ENCODE measurements around the gene CNTNAP4.

Gene CNTNAP4

GRCh38 chr16:76486740-76487139, 209.5 kb downstream of the CNTNAP4 start:
- no peak for TF ChIP-seq CTBP1 (IDR thresholded peaks at IDR 0.05; ENCODE audit: borderline replicate concordance)
- TF ChIP-seq ZNF384 (IDR thresholded peaks at IDR 0.05), result no peak
- TF ChIP-seq, protein P1, sequence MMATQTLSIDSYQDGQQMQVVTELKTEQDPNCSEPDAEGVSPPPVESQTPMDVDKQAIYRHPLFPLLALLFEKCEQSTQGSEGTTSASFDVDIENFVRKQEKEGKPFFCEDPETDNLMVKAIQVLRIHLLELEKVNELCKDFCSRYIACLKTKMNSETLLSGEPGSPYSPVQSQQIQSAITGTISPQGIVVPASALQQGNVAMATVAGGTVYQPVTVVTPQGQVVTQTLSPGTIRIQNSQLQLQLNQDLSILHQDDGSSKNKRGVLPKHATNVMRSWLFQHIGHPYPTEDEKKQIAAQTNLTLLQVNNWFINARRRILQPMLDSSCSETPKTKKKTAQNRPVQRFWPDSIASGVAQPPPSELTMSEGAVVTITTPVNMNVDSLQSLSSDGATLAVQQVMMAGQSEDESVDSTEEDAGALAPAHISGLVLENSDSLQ (IDR thresholded peaks at IDR 0.05), result no peak
- no peak for TF ChIP-seq BHLHE40 (IDR thresholded peaks at IDR 0.05; ENCODE audit: borderline replicate concordance)
- TF ChIP-seq LEF1 (IDR thresholded peaks at IDR 0.05; ENCODE audit: borderline replicate concordance), result no peak
- no peak for TF ChIP-seq SP1 (IDR thresholded peaks at IDR 0.05)
- TF ChIP-seq L3MBTL2 (conservative IDR thresholded peaks at IDR 0.05), result no peak
- TF ChIP-seq FOXK2 (IDR thresholded peaks at IDR 0.05), result no peak
- DNase-seq (ENCODE audit: extremely low spot score), result no peak
- ChIA-PET POLR2A (no interaction called here), CTCF (no interaction called here)

DNA sequence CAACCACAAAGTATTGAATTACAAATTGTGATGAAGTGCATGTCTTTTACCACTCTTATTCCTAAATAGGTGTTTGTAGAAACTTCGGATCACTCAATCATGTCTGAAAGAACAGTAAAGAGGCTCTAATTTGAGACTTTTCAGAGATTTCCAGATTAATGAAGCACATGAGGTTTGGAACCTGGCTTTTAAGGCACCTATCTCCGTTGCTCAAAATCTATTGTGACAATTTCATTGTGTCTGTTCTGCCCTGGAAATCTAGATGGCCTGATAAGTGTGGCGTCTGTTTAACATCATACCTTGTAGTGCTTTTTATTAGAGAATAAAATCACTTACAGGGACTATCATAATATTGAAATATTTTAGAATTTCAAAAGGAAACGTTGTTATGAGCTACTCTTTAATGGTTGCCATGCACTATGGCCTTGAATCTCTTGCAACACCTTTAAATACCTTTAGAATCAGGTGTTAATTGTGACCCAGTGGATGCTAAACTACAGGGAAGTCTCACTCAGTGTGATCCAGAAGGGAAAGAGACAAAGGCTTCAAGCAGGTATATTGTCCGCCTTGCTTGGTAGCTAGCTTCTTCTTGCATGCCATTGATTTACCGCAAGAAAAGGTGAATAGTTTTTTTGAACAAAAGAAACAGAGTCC, 210.3 kb downstream of the CNTNAP4 start:
- POLR2A ChIA-PET, result no interaction called here
- no peak for DNase-seq (ENCODE audit: extremely low spot score)
- CTCF ChIA-PET, result interaction anchor here (0.6 kb wide), 1 partner anchor 125 kb away, joined by 3 read pairs; no protein-coding TSS in a partner anchor
- TF ChIP-seq SUZ12 (IDR thresholded peaks at IDR 0.05) (no peak), HDGF (IDR thresholded peaks at IDR 0.05; ENCODE audit: borderline replicate concordance) (no peak), ZNF384 (IDR thresholded peaks at IDR 0.05) (no peak), ELF4 (IDR thresholded peaks at IDR 0.05) (no peak), FOXA1 (IDR thresholded peaks at IDR 0.05) (no peak), LEF1 (IDR thresholded peaks at IDR 0.05; ENCODE audit: borderline replicate concordance) (no peak), FOXM1 (IDR thresholded peaks at IDR 0.05; ENCODE audit: borderline replicate concordance) (no peak), SP1 (IDR thresholded peaks at IDR 0.05) (no peak), NFRKB (IDR thresholded peaks at IDR 0.05) (no peak)

- no peak for TF ChIP-seq BHLHE40 (IDR thresholded peaks at IDR 0.05; ENCODE audit: borderline replicate concordance)
- TF ChIP-seq ZNF384 (IDR thresholded peaks at IDR 0.05), result no peak
- no peak for TF ChIP-seq SUZ12 (IDR thresholded peaks at IDR 0.05)
- no peak for DNase-seq (ENCODE audit: extremely low spot score)
- POLR2A ChIA-PET, result no interaction called here
- CTCF ChIA-PET, result no interaction called here
Observed at GRCh38 chr16:76488065-76488417, 210.8 kb downstream of the CNTNAP4 start.

GRCh38 chr16:76490036-76490639, 212.9 kb downstream of the CNTNAP4 start:
- TF ChIP-seq TARDBP (IDR thresholded peaks at IDR 0.05), result no peak
- no peak for TF ChIP-seq HDGF (IDR thresholded peaks at IDR 0.05; ENCODE audit: borderline replicate concordance)
- no peak for TF ChIP-seq FOXM1 (IDR thresholded peaks at IDR 0.05; ENCODE audit: borderline replicate concordance)
- TF ChIP-seq, protein P1 (IDR thresholded peaks at IDR 0.05), result no peak
- no peak for TF ChIP-seq L3MBTL2 (conservative IDR thresholded peaks at IDR 0.05)
- no peak for TF ChIP-seq ARNT (IDR thresholded peaks at IDR 0.05)
- no peak for TF ChIP-seq ZNF384 (IDR thresholded peaks at IDR 0.05)
- no peak for TF ChIP-seq CTBP1 (IDR thresholded peaks at IDR 0.05; ENCODE audit: borderline replicate concordance)
- TF ChIP-seq SP1 (IDR thresholded peaks at IDR 0.05), result no peak
- no peak for TF ChIP-seq NFRKB (IDR thresholded peaks at IDR 0.05)
- TF ChIP-seq ELF4 (IDR thresholded peaks at IDR 0.05), result no peak
- no peak for TF ChIP-seq SUZ12 (IDR thresholded peaks at IDR 0.05)
- TF ChIP-seq FOXK2 (IDR thresholded peaks at IDR 0.05), result no peak
- no peak for TF ChIP-seq LEF1 (IDR thresholded peaks at IDR 0.05; ENCODE audit: borderline replicate concordance)
- TF ChIP-seq BHLHE40 (IDR thresholded peaks at IDR 0.05; ENCODE audit: borderline replicate concordance), result no peak
- no peak for TF ChIP-seq FOXA1 (IDR thresholded peaks at IDR 0.05)
- ChIA-PET CTCF (no interaction called here), POLR2A (no interaction called here)
- DNase-seq (ENCODE audit: extremely low spot score), result no peak

DNA sequence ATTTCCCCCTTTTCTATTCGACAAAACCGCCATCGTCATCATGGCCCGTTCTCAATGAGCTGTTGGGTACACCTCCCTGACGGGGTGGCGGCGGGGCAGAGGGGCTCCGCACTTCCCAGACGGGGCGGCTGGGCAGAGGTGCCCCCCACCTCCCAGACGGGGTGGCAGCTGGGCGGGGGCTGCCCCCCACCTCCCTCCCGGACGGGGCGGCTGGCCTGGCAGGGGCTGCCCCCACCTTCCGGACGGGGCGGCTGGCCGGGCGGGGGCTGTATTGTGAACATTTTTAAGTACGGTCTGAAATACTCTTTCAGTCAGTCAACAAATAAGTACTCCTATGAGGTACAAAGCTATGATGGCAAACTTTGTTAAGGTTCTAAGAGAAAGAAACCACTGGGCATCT, 222.8 kb downstream of the CNTNAP4 start:
- CTCF ChIA-PET, result no interaction called here
- no peak for DNase-seq (ENCODE audit: extremely low spot score)
- TF ChIP-seq LEF1 (IDR thresholded peaks at IDR 0.05; ENCODE audit: borderline replicate concordance) (no peak), ZNF384 (IDR thresholded peaks at IDR 0.05) (no peak), FOXA1 (IDR thresholded peaks at IDR 0.05) (no peak), FOXM1 (IDR thresholded peaks at IDR 0.05; ENCODE audit: borderline replicate concordance) (no peak), L3MBTL2 (conservative IDR thresholded peaks at IDR 0.05) (no peak), BHLHE40 (IDR thresholded peaks at IDR 0.05; ENCODE audit: borderline replicate concordance) (no peak), TARDBP (IDR thresholded peaks at IDR 0.05) (no peak), ARNT (IDR thresholded peaks at IDR 0.05) (no peak), NFRKB (IDR thresholded peaks at IDR 0.05) (no peak), ELF4 (IDR thresholded peaks at IDR 0.05) (no peak), SUZ12 (IDR thresholded peaks at IDR 0.05) (no peak)
- TF ChIP-seq, protein P1 (IDR thresholded peaks at IDR 0.05), result no peak
- POLR2A ChIA-PET, result no interaction called here

- no peak for DNase-seq (ENCODE audit: extremely low spot score)
- ChIA-PET POLR2A (no interaction called here), CTCF (no interaction called here)
- no peak for TF ChIP-seq LEF1 (IDR thresholded peaks at IDR 0.05; ENCODE audit: borderline replicate concordance)
- no peak for TF ChIP-seq SUZ12 (IDR thresholded peaks at IDR 0.05)
- no peak for TF ChIP-seq SP1 (IDR thresholded peaks at IDR 0.05)
- TF ChIP-seq ZNF384 (IDR thresholded peaks at IDR 0.05), result no peak
- TF ChIP-seq NFRKB (IDR thresholded peaks at IDR 0.05), result no peak
- TF ChIP-seq FOXM1 (IDR thresholded peaks at IDR 0.05; ENCODE audit: borderline replicate concordance), result no peak
- TF ChIP-seq L3MBTL2 (conservative IDR thresholded peaks at IDR 0.05), result no peak
- TF ChIP-seq TARDBP (IDR thresholded peaks at IDR 0.05), result no peak
Observed at GRCh38 chr16:76502063-76502462, 224.9 kb downstream of the CNTNAP4 start.
